Measurements from ENCODE around the gene STAP2. TPM values are rescaled to one million over a fixed set of nuclear protein-coding genes. Genes with fewer than 3 reads are reported as not detected.

Gene STAP2
- total RNA-seq: 97.3 TPM

- peak; percentile 65 for ATAC-seq
Measured at GRCh38 chr19:4338441-4339355, at the start of gene STAP2. Gene STAP2, minus strand, starts transcription at chr19:4338827. Its CDS starts 74 bp downstream, at chr19:4338753.

- ATAC-seq: no peak
Measured at GRCh38 chr19:4386041-4386782, 47.6 kb upstream of the STAP2 start.

- no peak for ATAC-seq
Measured at GRCh38 chr19:4385291-4386040, 46.8 kb upstream of the STAP2 start.

GRCh38 chr19:4380254-4380727, 41.7 kb upstream of the STAP2 start:
- ATAC-seq: peak; percentile 51

GRCh38 chr19:4379383-4380253, 41.0 kb upstream of the STAP2 start:
- peak; percentile 55 for ATAC-seq

GRCh38 chr19:4378886-4379285, 40.3 kb upstream of the STAP2 start:
- ATAC-seq: peak; percentile 1

- ATAC-seq: peak; percentile 54
Measured at GRCh38 chr19:4376991-4377781, 38.6 kb upstream of the STAP2 start.

- ATAC-seq: no peak
Measured at GRCh38 chr19:4376671-4376990, 38.0 kb upstream of the STAP2 start.

GRCh38 chr19:4376028-4376670, 37.5 kb upstream of the STAP2 start:
- no peak for ATAC-seq

- ATAC-seq: peak; percentile 58
Measured at GRCh38 chr19:4375164-4376027, 36.8 kb upstream of the STAP2 start.

GRCh38 chr19:4374498-4375163, 36.0 kb upstream of the STAP2 start:
- ATAC-seq: peak; percentile 63

GRCh38 chr19:4373601-4374497, 35.2 kb upstream of the STAP2 start:
- ATAC-seq: no peak

GRCh38 chr19:4373013-4373367, 34.4 kb upstream of the STAP2 start:
- ATAC-seq: no peak

- ATAC-seq: no peak
Measured at GRCh38 chr19:4372165-4373012, 33.8 kb upstream of the STAP2 start.

- ATAC-seq: no peak
Measured at GRCh38 chr19:4371247-4372164, 32.9 kb upstream of the STAP2 start.
